Aorta (tissue), 5 donors: ENCODE measurements around the gene AGAP1. TPM values are rescaled to one million over a fixed set of nuclear protein-coding genes. Genes with fewer than 3 reads are reported as not detected.

Experiments used
- ATAC-seq: fragments of 200-7000 bp; cut with Tn5 transposase; one replicate; pipeline ENCODE4 v1.9.1; 2022; ENCODE audit warnings: moderate library complexity; ENCODE audit not compliant: low FRiP score
- DNase-seq, 2 donors: peaks; one replicate each; pipeline ENCODE4 v3.0.0-alpha.2; 2020
- H3K27ac ChIP-seq, 2 donors: one replicate each; pipeline ENCODE4 v1.5.1; 2013; ENCODE audit warnings: low read length in 2 of 2, mild to moderate bottlenecking in 2 of 2, moderate library complexity in 2 of 2, control low read depth in 1 of 2, inconsistent platforms in 1 of 2, low read depth in 1 of 2
- H3K27me3 ChIP-seq, 2 donors: one replicate each; pipeline ENCODE4 v1.6.1; 2013; ENCODE audit warnings: control low read depth in 1 of 2, low read length in 1 of 2, mild to moderate bottlenecking in 1 of 2, moderate library complexity in 1 of 2; ENCODE audit not compliant: insufficient read depth in 2 of 2, control insufficient read depth in 1 of 2
- H3K36me3 ChIP-seq, 2 donors: one replicate each; pipeline ENCODE4 v1.6.1; 2013; ENCODE audit warnings: control low read depth in 1 of 2, low read length in 1 of 2, mild to moderate bottlenecking in 1 of 2; ENCODE audit not compliant: insufficient read depth in 2 of 2, control insufficient read depth in 1 of 2
- H3K4me1 ChIP-seq, 2 donors: one replicate each; pipeline ENCODE4 v1.6.1; 2013; ENCODE audit warnings: low read length in 2 of 2, control low read depth in 1 of 2, mild to moderate bottlenecking in 1 of 2, moderate library complexity in 1 of 2; ENCODE audit not compliant: insufficient read depth in 2 of 2, control insufficient read depth in 1 of 2
- H3K4me3 ChIP-seq, 2 donors: one replicate each; pipeline ENCODE4 v1.5.1; 2013; ENCODE audit warnings: low read length in 2 of 2, control low read depth in 1 of 2, mild to moderate bottlenecking in 1 of 2
- H3K9me3 ChIP-seq: one replicate; pipeline ENCODE4 v1.6.1; 2013; ENCODE audit warnings: mild to moderate bottlenecking, low read length; ENCODE audit not compliant: control insufficient read depth
- WGBS, 2 donors: extraction: QIAGEN DNeasy Blood & Tissue Kit; methylation state at CpG; one replicate each; pipeline ENCODE4 v1.1.7; 2013; 5-methylcytosine and 5-hydroxymethylcytosine counted together
- intact Hi-C, 2 donors: fragments of 100-400 bp; cut with DNase I; formaldehyde crosslinking; loops; one replicate each; pipeline versions ENCODE4 v1.14.2 to v1.15.0; 2022
- polyA plus RNA-seq, 2 donors: library from polyadenylated mRNA; stranded (reverse); fragments of 200-250 nt; gene quantifications; one replicate each; pipeline ENCODE4 v1.2.3, GENCODE V29; 2013
- total RNA-seq, 2 donors: library from RNA; stranded (reverse); fragmentation: NEBNext Ultra II Directional; extraction: Animal tissue kit (Norgen Biotek cat#: 25700); gene quantifications; one replicate each; pipeline ENCODE4 v1.2.1, GENCODE V29; 2021
- donor health status: healthy with polysubstance abuse.
- donor health status: Bipolar disorder and iron deficiency.
- donor health status: DM: no; HTN: no; CAD: no.
- donor health status: DM: no; HTN: no; CAD: no.
- donor health status: DM: yes; HTN: yes; CAD: no.

The AGAP1 gene
- total and polyA plus RNA-seq, 4 donors, result 3.0 to 32.7 (median 12.7) TPM

DNA sequence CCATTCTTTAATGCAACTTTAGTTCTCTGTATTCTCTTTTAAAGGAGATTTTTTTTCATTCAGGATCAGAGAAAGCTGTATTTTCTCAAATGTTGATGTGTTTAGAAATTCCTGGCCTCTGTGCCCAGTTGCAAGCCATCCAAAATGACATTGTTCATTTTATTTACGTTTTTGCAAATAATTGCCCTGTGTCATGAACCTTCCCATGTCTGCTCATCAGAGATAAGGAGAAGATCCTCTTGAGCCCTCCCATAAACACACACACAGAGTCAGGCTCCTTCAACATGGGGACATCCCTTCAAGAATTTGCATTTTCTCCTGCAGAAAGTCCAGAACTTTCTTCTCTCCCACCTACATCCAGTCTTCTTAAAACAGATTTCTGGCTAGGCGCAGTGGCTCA is 415.5 kb downstream of the AGAP1 start:
- WGBS, 2 donors, result 80 to 81% methylated on average over 2 of the region's 2 CpGs
- Histone ChIP-seq H3K27me3 (no peaks in the 10 kb centered on the region), H3K9me3 (peaks cover 2% of the 10 kb centered on the region), H3K4me1 (no peaks in the 10 kb centered on the region), H3K4me3 (no peak overlapping the region), H3K36me3 (peaks cover 2 to 3% of the 10 kb centered on the region in 2 donors), H3K27ac (no peak overlapping the region)
- ATAC-seq, result no peak
- intact Hi-C loops, result no loop called here
- no peak for DNase-seq

DNA sequence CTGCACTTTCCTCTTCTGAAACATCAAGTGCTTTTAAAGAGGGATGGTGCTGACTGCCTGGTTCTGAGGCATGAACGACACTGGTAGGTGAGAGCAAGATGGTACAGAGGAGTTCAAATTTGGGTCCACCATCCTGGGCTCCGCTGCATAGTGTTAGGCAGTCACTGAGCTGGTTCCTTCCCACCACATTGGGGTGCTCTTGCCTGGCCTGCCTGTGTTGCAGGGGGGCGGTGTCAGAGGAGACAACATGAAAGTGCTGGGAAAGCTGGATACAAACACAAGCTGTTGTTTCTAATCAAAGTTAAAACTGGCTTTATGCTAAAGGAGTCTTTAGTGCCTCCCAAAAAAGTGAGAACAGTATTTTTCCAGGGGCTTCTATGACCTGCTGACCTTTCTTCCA is 416.2 kb downstream of the AGAP1 start:
- Histone ChIP-seq H3K27ac (no peak overlapping the region), H3K4me1 (no peaks in the 10 kb centered on the region), H3K36me3 (peaks cover 3 to 5% of the 10 kb centered on the region in 2 donors), H3K4me3 (no peak overlapping the region), H3K9me3 (peaks cover 2% of the 10 kb centered on the region), H3K27me3 (no peaks in the 10 kb centered on the region)
- no peak for DNase-seq
- intact Hi-C loops, result no loop called here
- no peak for ATAC-seq
- 93 to 94% methylated on average over 3 of the region's 3 CpGs for WGBS, 2 donors

GRCh38 chr2:235911125-235911524 is 417.3 kb downstream of the AGAP1 start:
- intact Hi-C loops, result no loop called here
- DNase-seq, result no peak
- no peak for ATAC-seq
- no peak overlapping the region for H3K4me3 ChIP-seq
- peaks cover 3 to 5% of the 10 kb centered on the region in 2 donors for H3K36me3 ChIP-seq
- peaks cover 2% of the 10 kb centered on the region for H3K9me3 ChIP-seq
- H3K27ac ChIP-seq, result no peak overlapping the region
- 85 to 87% methylated on average over 6 of the region's 6 CpGs for WGBS, 2 donors
- H3K4me1 ChIP-seq, result no peaks in the 10 kb centered on the region
- no peaks in the 10 kb centered on the region for H3K27me3 ChIP-seq

DNA sequence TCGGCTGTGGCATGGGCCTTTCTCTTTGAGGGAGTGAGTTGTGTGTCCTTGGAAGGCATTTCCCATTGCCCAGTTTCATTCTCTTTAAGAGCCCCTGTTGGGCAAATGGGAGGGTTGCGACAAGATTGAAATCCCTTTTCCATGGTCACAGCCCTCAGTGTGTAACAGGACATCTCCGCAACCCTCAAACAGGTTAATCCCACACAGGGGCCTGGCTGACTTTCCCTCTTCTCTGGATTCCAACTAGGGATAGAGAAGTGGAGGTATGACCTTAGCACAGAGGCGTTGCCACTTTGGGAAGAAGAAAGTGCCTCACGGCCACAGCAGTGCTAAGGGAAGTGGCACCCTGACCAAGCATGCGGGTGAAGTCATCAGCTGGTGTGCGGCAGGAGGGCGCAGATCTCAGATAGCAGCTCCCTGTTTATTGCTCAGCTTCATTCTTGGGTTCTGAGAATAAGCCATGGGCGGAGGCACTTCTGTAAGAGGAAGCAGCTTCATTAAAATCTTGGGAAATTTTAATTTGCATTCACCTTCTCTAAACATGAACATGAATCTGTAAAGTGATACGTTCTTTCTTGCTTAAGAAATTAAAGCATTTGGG is 417.9 kb downstream of the AGAP1 start:
- Histone ChIP-seq H3K27me3 (no peaks in the 10 kb centered on the region), H3K9me3 (peaks cover 2% of the 10 kb centered on the region), H3K4me3 (no peak overlapping the region), H3K36me3 (peaks cover 3 to 5% of the 10 kb centered on the region in 2 donors), H3K27ac (no peak overlapping the region), H3K4me1 (no peaks in the 10 kb centered on the region)
- DNase-seq, result no peak
- no peak for ATAC-seq
- intact Hi-C loops, result no loop called here
- 69 to 82% methylated on average over 10 of the region's 10 CpGs for WGBS, 2 donors

GRCh38 chr2:235914756-235915155 is 420.9 kb downstream of the AGAP1 start:
- peaks cover 2% of the 10 kb centered on the region for H3K9me3 ChIP-seq
- intact Hi-C loops, result no loop called here
- H3K36me3 ChIP-seq, result peaks cover 3% of the 10 kb centered on the region in 2 donors
- 97 to 99% methylated on average over 9 of the region's 9 CpGs for WGBS, 2 donors
- no peak overlapping the region for H3K27ac ChIP-seq
- H3K4me3 ChIP-seq, result no peak overlapping the region
- ATAC-seq (no peak), DNase-seq (no peak)
- H3K27me3 ChIP-seq, result no peaks in the 10 kb centered on the region
- H3K4me1 ChIP-seq, result no peaks in the 10 kb centered on the region

- no peak overlapping the region for H3K27ac ChIP-seq
- H3K4me3 ChIP-seq, result no peak overlapping the region
- DNase-seq (no peak), ATAC-seq (no peak)
- no peaks in the 10 kb centered on the region for H3K9me3 ChIP-seq
- 86% methylated on average over 19 of the region's 19 CpGs for WGBS, 2 donors
- peaks cover 3% of the 10 kb centered on the region in 2 donors for H3K36me3 ChIP-seq
- no peaks in the 10 kb centered on the region for H3K27me3 ChIP-seq
- H3K4me1 ChIP-seq, result no peaks in the 10 kb centered on the region
- intact Hi-C loops, result no loop called here
Observed at GRCh38 chr2:235917506-235917905, 423.7 kb downstream of the AGAP1 start.

DNA sequence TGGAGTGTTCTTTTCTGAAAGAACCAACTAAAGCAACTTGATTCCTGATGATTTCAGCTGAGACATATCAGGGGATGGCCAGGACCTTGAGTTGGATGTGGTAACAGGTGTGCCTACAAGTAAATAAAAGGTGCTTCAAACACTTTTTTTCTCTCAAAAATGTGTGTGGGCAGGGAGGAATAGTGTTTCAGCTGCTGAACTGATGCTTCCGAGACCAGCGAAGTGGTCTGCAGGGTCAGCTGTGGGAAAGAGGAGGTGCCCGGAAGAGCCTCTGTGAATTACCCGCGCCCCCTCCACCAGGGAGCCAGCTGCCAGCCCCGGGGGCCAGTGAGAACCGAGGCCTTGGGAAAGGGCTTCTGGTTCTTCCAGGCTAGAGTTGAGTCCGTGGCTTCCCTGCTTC is 425.0 kb downstream of the AGAP1 start:
- Histone ChIP-seq H3K27me3 (no peaks in the 10 kb centered on the region), H3K9me3 (no peaks in the 10 kb centered on the region), H3K36me3 (peaks cover 3% of the 10 kb centered on the region in 2 donors), H3K4me3 (no peak overlapping the region), H3K27ac (no peak overlapping the region), H3K4me1 (no peaks in the 10 kb centered on the region)
- 92 to 93% methylated on average over 8 of the region's 8 CpGs for WGBS, 2 donors
- intact Hi-C loops, result no loop called here
- DNase-seq (no peak), ATAC-seq (no peak)

- H3K4me3 ChIP-seq, result no peak overlapping the region
- H3K4me1 ChIP-seq, result no peaks in the 10 kb centered on the region
- no peak for ATAC-seq
- no peaks in the 10 kb centered on the region for H3K36me3 ChIP-seq
- no peak overlapping the region for H3K27ac ChIP-seq
- WGBS, 2 donors, result 97 to 98% methylated on average over 7 of the region's 7 CpGs
- DNase-seq, result no peak
- no peaks in the 10 kb centered on the region for H3K27me3 ChIP-seq
- H3K9me3 ChIP-seq, result no peaks in the 10 kb centered on the region
- intact Hi-C loops, result no loop called here
Observed at GRCh38 chr2:235920216-235920865, 426.5 kb downstream of the AGAP1 start.

DNA sequence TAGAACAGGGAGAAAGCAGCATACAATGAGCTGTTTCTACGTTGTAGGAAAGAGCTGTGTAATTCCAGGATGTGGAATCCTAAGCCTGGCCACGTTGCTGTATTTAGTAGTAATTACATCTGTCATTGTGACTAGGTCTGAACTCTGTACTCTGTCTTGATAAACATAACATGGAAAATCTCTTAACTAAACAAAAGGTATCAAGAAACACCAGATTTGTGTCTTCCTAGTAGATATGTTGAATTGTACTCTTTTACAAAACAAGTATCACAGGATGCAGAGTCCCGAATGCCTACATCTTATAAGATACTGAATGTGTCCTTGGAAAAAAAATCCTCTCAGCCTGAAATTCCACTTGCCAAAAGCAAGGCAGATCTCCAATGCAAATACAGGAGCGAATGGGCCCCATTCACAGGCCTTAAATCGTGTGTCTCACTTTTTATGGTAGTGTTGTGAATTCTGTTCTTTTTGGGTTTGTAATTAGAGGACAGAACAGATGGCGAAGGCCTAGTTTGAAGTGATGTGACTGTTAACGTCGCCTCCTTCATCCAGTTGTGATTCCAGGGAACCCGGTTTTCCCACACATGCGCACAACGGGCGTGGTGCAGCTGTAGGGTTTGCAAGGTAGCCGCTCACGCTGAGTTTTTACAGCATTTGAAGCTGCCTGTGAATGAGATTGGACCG is 427.8 kb downstream of the AGAP1 start:
- DNase-seq, result no peak
- 74 to 76% methylated on average over 15 of the region's 15 CpGs for WGBS, 2 donors
- Histone ChIP-seq H3K4me1 (no peaks in the 10 kb centered on the region), H3K36me3 (no peaks in the 10 kb centered on the region), H3K27ac (no peak overlapping the region), H3K4me3 (no peak overlapping the region), H3K9me3 (no peaks in the 10 kb centered on the region), H3K27me3 (no peaks in the 10 kb centered on the region)
- intact Hi-C loops, result no loop called here
- ATAC-seq, result no peak
